Measurements from ENCODE around the gene RASSF4.

DNA sequence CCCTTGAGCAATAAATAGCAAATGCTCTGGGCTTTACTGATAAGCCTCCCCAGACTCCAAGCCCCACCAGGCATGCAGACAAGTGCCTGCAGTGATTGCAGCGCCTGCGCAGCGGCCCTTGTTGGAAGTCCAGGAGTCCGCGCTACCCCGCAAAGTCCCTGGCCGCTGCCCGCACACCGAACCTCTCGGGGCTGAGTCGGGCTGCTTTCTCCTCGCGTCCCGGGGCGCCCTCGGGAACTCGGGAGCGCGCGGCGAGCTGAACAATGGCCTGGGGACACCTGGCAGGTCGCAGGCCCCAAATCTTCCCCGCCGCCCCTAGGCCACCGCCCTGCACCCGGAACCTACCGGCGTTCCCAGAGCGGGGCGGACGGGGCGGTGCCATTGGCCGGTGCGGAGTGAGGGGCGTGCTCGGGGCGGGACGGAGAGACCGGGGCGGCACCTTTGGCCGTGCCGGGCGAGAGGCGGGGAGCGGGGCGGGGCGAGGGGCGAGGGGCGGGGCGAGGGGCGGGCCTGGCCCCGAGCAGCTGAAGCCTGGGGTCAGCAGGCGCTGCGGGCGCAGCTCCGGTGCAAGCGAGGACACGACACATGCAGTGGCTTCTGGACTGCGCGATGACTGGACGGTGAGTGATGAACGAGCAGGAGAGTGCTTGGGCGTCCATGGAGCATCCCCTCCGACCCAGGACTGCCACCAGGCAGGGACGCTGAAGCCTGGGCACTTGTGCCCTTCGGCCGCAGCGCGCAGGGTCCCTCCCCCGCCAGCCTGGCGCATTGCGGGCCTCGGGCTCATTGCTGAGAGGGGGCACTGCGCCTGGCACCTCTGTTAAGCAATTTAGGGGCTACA, at the start of gene RASSF4:
- TF ChIP-seq, protein P1, sequence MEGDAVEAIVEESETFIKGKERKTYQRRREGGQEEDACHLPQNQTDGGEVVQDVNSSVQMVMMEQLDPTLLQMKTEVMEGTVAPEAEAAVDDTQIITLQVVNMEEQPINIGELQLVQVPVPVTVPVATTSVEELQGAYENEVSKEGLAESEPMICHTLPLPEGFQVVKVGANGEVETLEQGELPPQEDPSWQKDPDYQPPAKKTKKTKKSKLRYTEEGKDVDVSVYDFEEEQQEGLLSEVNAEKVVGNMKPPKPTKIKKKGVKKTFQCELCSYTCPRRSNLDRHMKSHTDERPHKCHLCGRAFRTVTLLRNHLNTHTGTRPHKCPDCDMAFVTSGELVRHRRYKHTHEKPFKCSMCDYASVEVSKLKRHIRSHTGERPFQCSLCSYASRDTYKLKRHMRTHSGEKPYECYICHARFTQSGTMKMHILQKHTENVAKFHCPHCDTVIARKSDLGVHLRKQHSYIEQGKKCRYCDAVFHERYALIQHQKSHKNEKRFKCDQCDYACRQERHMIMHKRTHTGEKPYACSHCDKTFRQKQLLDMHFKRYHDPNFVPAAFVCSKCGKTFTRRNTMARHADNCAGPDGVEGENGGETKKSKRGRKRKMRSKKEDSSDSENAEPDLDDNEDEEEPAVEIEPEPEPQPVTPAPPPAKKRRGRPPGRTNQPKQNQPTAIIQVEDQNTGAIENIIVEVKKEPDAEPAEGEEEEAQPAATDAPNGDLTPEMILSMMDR (IDR thresholded peaks at IDR 0.05): peak in 2 of 7 experiments; percentile 5 to 27
- peak; percentile 90 to 97 (median 95) for TF ChIP-seq POLR2A (IDR thresholded peaks at IDR 0.05)

Measured in body of pancreas (tissue), 4 donors.